Liver (tissue), 9 donors: Measurements from ENCODE around the gene FMC1. TPM values are rescaled to one million over a fixed set of nuclear protein-coding genes. Genes with fewer than 3 reads are reported as not detected.

Experiments
- DNase-seq: peaks from one replicate; pipeline ENCODE4 v3.0.0-alpha.2; 2017; ENCODE audit warnings: low spot score
- H3K27ac ChIP-seq, 2 donors: one replicate each; pipeline ENCODE4 v1.7.0; 2013; ENCODE audit warnings: inconsistent platforms in 2 of 2, low read length in 2 of 2, control low read depth in 1 of 2, low read depth in 1 of 2, mild to moderate bottlenecking in 1 of 2
- H3K27me3 ChIP-seq, 4 donors: one replicate each; pipeline versions ENCODE4 v1.6.1 to v1.7.0; 2013; ENCODE audit warnings: low read length in 3 of 4, inconsistent platforms in 1 of 4, mild to moderate bottlenecking in 1 of 4, moderate library complexity in 1 of 4; ENCODE audit not compliant: control insufficient read depth in 4 of 4, insufficient read depth in 4 of 4
- H3K36me3 ChIP-seq, 4 donors: one replicate each; pipeline versions ENCODE4 v1.6.1 to v1.7.0; 2013; ENCODE audit warnings: low read length in 3 of 4, mild to moderate bottlenecking in 3 of 4, low read depth in 1 of 4, moderate library complexity in 1 of 4; ENCODE audit not compliant: control insufficient read depth in 4 of 4, insufficient read depth in 3 of 4
- H3K4me1 ChIP-seq, 4 donors: one replicate each; pipeline versions ENCODE4 v1.6.1 to v1.7.0; 2013; ENCODE audit warnings: low read length in 3 of 4, mild to moderate bottlenecking in 3 of 4, moderate library complexity in 1 of 4; ENCODE audit not compliant: control insufficient read depth in 4 of 4, insufficient read depth in 4 of 4
- H3K4me3 ChIP-seq, 3 donors: one replicate each; pipeline versions ENCODE4 v1.6.1 to v1.7.0; 2013; ENCODE audit warnings: low read length in 3 of 3, control low read depth in 1 of 3, low read depth in 1 of 3, mild to moderate bottlenecking in 1 of 3
- H3K9ac ChIP-seq, 2 donors: one replicate each; pipeline ENCODE4 v1.7.0; 2013; ENCODE audit warnings: low read length in 2 of 2, mild to moderate bottlenecking in 2 of 2, moderate library complexity in 2 of 2, control low read depth in 1 of 2, low read depth in 1 of 2
- H3K9me3 ChIP-seq, 4 donors: one replicate each; pipeline versions ENCODE4 v1.6.1 to v1.7.0; 2013; ENCODE audit warnings: low read length in 3 of 4; ENCODE audit not compliant: control insufficient read depth in 4 of 4
- FOXA1 ChIP-seq: IDR thresholded peaks from 2 replicates; pipeline ENCODE4 v1.6.1; 2016; ENCODE audit warnings: antibody characterized with exemption
- GABPA ChIP-seq, 2 donors: IDR thresholded peaks in 1 of 2; conservative IDR thresholded peaks in 1 of 2; 2 replicates each; pipeline ENCODE4 v1.6.1; 2016; ENCODE audit warnings: antibody characterized with exemption in 2 of 2, mild to moderate bottlenecking in 1 of 2, moderate library complexity in 1 of 2
- HNF4G ChIP-seq: IDR thresholded peaks from 2 replicates; pipeline ENCODE4 v1.6.1; 2016; ENCODE audit warnings: antibody characterized with exemption
- JUND ChIP-seq, 2 donors: IDR thresholded peaks; 2 replicates each; pipeline ENCODE4 v1.6.1; 2016; ENCODE audit warnings: antibody characterized with exemption in 2 of 2
- NR2F2 ChIP-seq: IDR thresholded peaks from 2 replicates; pipeline ENCODE4 v1.6.1; 2016; ENCODE audit warnings: antibody characterized with exemption
- RAD21 ChIP-seq, 2 donors: IDR thresholded peaks; 2 replicates each; pipeline ENCODE4 v1.6.1; 2016; ENCODE audit warnings: antibody characterized with exemption in 2 of 2, mild to moderate bottlenecking in 2 of 2
- RXRA ChIP-seq, 2 donors: IDR thresholded peaks; 2 replicates each; pipeline ENCODE4 v1.6.1; 2017 to 2018; ENCODE audit warnings: antibody characterized with exemption in 2 of 2, mild to moderate bottlenecking in 1 of 2
- SP1 ChIP-seq: IDR thresholded peaks from 2 replicates; pipeline ENCODE4 v1.6.1; 2018; ENCODE audit warnings: antibody characterized with exemption, mild to moderate bottlenecking
- WGBS: extraction: QIAGEN DNeasy Blood & Tissue Kit; methylation state at CpG from one replicate; pipeline ENCODE4 v1.1.7; 2013; 5-methylcytosine and 5-hydroxymethylcytosine counted together
- polyA plus RNA-seq, 2 donors: library from polyadenylated mRNA; stranded (reverse) in 1 of 2; unstranded in 1 of 2; fragments of 200-250 nt in 1 of 2; fragments of >200 nt in 1 of 2; fragmentation: Nextera tagmentation in 1 of 2; extraction: Ambion mirVana in 1 of 2; gene quantifications; one replicate each; pipeline versions ENCODE4 v1.2.1 to v1.2.3, GENCODE V29; 2013 to 2015
- total RNA-seq, 2 donors: library from RNA; depleted of rRNA; stranded (reverse); fragments of >200 nt; gene quantifications; one replicate each; pipeline ENCODE4 v1.2.3, GENCODE V29; 2014
- TF ChIP-seq, protein P1 (sequence below): fragments of 150-350 bp; IDR thresholded peaks from 2 replicates; pipeline ENCODE4 v1.5.1; 2017; ENCODE audit warnings: improper control_type of control experiment, low read depth, low read length; ENCODE audit not compliant: missing input control
- TF ChIP-seq, protein P2 (sequence below): IDR thresholded peaks from 2 replicates; pipeline ENCODE4 v1.6.1; 2016; ENCODE audit warnings: antibody characterized with exemption
- TF ChIP-seq, protein P3 (sequence below): IDR thresholded peaks from 2 replicates; pipeline ENCODE4 v1.6.1; 2016; ENCODE audit warnings: antibody characterized with exemption
- TF ChIP-seq, protein P4 (sequence below): IDR thresholded peaks from 2 replicates; pipeline ENCODE4 v1.6.1; 2016; ENCODE audit warnings: antibody characterized with exemption, mild to moderate bottlenecking
- donor health status: healthy.
- donor health status: healthy.
- donor health status: healthy.
- donor health status: healthy.
- donor health status: healthy.

Gene FMC1
- total and polyA plus RNA-seq, 4 donors = 5.5 to 76.3 (median 10.5) TPM

DNA sequence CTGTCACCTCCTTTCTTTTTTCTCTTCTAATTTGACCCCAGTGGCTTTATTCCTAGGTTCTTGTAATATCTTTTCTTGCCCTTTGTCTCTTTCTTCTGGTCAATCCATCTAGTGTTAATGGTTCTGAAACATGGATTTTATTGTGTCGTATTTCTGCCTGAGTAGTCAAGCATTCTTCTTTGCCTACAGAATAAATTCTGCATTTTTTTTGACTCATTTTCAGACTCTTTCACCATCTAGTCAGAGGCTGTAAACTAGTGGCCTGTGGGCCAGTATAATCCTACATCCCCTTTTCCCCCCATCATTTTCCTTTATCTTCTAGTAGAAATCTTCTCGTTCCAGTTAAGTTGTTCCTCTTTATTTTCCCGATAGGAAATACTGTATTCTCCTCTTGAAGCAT lies 48.0 kb downstream of the FMC1 start:
- H3K4me3 ChIP-seq = no peak overlapping the region
- no peaks in the 10 kb centered on the region for H3K27me3 ChIP-seq
- no peak for DNase-seq
- WGBS = 93% methylated on average over 3 of the region's 3 CpGs
- H3K9me3 ChIP-seq = no peaks in the 10 kb centered on the region
- no peak for TF ChIP-seq SP1
- no peak for TF ChIP-seq RAD21 (IDR thresholded peaks at IDR 0.05)
- TF ChIP-seq, protein P1, sequence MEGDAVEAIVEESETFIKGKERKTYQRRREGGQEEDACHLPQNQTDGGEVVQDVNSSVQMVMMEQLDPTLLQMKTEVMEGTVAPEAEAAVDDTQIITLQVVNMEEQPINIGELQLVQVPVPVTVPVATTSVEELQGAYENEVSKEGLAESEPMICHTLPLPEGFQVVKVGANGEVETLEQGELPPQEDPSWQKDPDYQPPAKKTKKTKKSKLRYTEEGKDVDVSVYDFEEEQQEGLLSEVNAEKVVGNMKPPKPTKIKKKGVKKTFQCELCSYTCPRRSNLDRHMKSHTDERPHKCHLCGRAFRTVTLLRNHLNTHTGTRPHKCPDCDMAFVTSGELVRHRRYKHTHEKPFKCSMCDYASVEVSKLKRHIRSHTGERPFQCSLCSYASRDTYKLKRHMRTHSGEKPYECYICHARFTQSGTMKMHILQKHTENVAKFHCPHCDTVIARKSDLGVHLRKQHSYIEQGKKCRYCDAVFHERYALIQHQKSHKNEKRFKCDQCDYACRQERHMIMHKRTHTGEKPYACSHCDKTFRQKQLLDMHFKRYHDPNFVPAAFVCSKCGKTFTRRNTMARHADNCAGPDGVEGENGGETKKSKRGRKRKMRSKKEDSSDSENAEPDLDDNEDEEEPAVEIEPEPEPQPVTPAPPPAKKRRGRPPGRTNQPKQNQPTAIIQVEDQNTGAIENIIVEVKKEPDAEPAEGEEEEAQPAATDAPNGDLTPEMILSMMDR = no peak
- TF ChIP-seq, protein P2, sequence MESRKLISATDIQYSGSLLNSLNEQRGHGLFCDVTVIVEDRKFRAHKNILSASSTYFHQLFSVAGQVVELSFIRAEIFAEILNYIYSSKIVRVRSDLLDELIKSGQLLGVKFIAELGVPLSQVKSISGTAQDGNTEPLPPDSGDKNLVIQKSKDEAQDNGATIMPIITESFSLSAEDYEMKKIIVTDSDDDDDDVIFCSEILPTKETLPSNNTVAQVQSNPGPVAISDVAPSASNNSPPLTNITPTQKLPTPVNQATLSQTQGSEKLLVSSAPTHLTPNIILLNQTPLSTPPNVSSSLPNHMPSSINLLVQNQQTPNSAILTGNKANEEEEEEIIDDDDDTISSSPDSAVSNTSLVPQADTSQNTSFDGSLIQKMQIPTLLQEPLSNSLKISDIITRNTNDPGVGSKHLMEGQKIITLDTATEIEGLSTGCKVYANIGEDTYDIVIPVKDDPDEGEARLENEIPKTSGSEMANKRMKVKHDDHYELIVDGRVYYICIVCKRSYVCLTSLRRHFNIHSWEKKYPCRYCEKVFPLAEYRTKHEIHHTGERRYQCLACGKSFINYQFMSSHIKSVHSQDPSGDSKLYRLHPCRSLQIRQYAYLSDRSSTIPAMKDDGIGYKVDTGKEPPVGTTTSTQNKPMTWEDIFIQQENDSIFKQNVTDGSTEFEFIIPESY = no peak
- TF ChIP-seq GABPA (IDR thresholded peaks at IDR 0.05 in 1 of 2, conservative IDR thresholded peaks at IDR 0.05 in 1 of 2) = no peak
- TF ChIP-seq FOXA1 = no peak
- no peak for TF ChIP-seq HNF4G
- TF ChIP-seq RXRA (IDR thresholded peaks at IDR 0.05) = no peak
- TF ChIP-seq NR2F2 = no peak
- TF ChIP-seq, protein P3, sequence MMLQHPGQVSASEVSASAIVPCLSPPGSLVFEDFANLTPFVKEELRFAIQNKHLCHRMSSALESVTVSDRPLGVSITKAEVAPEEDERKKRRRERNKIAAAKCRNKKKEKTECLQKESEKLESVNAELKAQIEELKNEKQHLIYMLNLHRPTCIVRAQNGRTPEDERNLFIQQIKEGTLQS = no peak
- no peak for TF ChIP-seq JUND (IDR thresholded peaks at IDR 0.05)
- TF ChIP-seq, protein P4, sequence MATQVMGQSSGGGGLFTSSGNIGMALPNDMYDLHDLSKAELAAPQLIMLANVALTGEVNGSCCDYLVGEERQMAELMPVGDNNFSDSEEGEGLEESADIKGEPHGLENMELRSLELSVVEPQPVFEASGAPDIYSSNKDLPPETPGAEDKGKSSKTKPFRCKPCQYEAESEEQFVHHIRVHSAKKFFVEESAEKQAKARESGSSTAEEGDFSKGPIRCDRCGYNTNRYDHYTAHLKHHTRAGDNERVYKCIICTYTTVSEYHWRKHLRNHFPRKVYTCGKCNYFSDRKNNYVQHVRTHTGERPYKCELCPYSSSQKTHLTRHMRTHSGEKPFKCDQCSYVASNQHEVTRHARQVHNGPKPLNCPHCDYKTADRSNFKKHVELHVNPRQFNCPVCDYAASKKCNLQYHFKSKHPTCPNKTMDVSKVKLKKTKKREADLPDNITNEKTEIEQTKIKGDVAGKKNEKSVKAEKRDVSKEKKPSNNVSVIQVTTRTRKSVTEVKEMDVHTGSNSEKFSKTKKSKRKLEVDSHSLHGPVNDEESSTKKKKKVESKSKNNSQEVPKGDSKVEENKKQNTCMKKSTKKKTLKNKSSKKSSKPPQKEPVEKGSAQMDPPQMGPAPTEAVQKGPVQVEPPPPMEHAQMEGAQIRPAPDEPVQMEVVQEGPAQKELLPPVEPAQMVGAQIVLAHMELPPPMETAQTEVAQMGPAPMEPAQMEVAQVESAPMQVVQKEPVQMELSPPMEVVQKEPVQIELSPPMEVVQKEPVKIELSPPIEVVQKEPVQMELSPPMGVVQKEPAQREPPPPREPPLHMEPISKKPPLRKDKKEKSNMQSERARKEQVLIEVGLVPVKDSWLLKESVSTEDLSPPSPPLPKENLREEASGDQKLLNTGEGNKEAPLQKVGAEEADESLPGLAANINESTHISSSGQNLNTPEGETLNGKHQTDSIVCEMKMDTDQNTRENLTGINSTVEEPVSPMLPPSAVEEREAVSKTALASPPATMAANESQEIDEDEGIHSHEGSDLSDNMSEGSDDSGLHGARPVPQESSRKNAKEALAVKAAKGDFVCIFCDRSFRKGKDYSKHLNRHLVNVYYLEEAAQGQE = no peak
- H3K9ac ChIP-seq = no peak overlapping the region
- H3K4me1 ChIP-seq = no peaks in the 10 kb centered on the region
- H3K36me3 ChIP-seq = peaks cover 3 to 46% (median 27%) of the 10 kb centered on the region in 4 donors
- no peak overlapping the region for H3K27ac ChIP-seq

DNA sequence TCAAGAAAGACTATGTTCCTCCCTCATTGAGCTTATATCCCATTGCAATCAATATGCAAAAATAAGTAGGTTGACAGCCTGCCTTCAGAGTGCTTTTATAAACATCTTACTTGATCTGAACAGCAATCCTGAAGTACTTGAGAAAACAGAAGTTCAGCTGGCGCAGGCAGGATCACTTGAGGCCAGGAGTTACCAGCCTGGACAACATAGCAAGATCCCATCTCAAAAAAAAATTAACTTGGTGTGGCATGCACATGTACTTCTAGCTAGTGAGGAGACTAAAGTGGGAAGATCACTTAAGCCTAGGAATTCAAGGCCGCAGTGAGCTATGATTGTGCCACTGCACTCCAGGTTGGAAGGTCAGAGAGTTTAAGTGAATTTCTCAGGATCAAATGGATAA lies 48.6 kb downstream of the FMC1 start:
- H3K9me3 ChIP-seq = no peaks in the 10 kb centered on the region
- DNase-seq = no peak
- WGBS = 96% methylated on average over 2 of the region's 2 CpGs
- TF ChIP-seq HNF4G = no peak
- H3K4me1 ChIP-seq = no peaks in the 10 kb centered on the region
- no peak overlapping the region for H3K27ac ChIP-seq
- no peaks in the 10 kb centered on the region for H3K27me3 ChIP-seq
- H3K9ac ChIP-seq = no peak overlapping the region
- peaks cover 3 to 46% (median 29%) of the 10 kb centered on the region in 4 donors for H3K36me3 ChIP-seq
- no peak overlapping the region for H3K4me3 ChIP-seq
